T follicular helper cell (primary cell): ENCODE results near the gene EGLN3.
"Not testable (repeated sequence)": the region's sequence is repeated elsewhere in the genome, so short reads cannot be mapped to it uniquely, and the experiment has no call there.

ENCODE experiments used
- DNase-seq: peaks from one replicate; pipeline ENCODE4 v3.0.0-alpha.2; 2020; ENCODE audit warnings: low read depth

Gene EGLN3

DNA sequence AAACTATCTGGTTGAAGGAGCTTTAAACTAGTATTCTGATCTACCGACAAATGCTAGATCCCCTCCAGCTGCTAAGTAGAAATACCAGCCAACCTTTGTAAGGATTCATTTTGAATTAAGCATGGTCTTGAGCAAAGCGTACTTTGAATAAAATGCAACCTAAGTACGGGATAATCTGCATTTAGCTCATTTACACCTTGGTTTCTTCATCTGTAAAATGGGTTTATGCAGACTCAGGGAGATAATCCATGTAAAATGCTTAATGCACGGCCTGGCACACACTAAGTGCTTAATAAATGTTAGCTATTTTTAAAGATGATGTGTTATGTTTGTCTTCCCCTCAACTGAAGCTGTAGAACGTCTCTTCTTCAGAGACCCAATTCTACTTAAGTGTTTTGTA lies 15.9 kb downstream of the EGLN3 start:
- no peak for DNase-seq

DNA sequence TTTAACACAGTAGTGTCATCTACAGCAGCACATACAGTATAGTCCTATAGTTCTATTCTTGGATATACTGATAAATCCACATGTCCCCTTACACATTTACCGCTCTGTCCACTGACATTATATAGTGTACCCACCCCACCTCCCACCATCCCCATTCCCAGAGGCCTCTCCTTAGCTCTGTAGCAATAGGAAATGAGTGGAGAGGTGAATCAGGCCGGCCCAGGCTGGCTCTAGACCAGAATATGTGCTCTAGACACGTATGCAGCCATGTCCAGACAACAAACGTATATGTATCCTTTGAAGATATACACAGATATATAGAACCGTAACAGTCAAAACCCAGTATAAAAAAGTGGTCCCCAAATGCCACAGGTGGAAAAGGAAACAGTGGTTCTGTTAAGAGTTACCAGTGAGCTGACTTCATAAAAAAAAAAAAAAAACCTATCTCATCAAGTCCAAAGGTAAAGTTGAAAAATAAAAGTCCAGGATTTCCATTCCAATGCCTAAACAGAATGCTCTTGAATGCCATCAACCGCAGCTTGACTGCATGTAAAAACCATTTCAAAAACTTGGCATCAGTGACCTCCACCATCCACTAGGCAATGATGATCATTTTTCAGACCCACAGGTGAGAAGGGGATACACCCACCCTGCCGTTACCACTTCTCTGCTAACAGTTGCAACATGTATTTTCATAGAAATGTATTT lies 16.7 kb downstream of the EGLN3 start:
- DNase-seq = no peak

DNA sequence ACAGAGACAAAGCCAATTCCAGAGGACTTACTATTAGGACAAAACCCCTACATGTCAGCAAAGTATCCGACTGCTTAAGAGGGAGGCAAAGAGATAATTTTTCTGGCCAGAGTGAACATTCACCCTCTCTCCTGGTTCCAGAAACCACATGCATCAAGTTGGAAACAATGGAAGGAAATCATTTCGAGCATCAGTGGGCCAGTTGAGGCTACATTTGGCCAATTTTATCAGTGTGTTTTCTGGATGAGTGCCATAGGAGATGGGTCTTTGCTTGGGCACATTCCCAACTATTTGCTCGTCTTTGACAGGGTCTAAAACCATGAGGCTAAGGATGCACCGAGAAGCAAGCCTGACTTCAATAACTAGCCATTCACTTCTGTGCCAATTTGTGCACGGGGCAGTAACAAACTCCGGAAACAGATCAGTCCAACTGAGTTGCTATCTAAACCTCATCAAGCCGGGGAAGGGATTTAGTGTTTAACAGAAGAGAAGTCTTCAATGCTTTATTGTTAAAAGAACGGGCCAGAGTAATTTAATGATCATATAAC lies 17.4 kb downstream of the EGLN3 start:
- DNase-seq = no peak

DNA sequence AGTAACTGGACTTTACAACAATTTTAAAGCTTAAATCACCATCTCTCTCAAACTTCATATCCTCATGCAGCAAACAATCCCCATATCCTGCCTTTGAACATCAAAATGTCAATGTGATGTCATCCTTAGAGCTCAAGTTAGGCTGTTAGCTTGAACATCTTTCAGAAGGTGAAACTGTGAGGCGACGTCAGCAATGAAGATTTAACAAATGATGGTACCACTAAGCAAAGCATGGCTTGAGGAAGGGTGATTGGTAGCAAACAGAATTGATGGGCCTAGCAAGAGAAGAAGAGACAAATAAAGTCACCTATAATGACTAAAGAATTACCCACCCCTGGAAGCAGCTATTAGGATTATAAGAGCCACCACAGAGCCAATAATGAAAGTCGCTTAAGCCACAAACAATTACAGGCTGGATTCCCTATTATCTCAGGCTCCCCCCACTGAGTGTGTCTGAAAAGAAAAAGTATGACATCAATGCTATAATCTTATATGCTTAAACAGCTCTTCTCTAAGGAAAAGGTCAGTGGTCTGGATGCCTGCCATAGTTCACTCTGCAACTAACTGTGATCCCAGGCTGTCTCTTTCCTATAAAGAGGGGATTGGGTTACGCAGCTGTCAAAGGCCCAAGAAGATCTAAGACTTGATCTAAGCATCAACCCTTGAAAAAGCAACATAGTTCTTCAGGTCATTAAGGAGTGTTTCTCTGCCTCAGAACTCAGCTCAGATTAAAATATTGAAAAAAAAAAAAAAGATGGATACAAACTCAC lies 18.1 kb downstream of the EGLN3 start:
- DNase-seq = no peak

DNA sequence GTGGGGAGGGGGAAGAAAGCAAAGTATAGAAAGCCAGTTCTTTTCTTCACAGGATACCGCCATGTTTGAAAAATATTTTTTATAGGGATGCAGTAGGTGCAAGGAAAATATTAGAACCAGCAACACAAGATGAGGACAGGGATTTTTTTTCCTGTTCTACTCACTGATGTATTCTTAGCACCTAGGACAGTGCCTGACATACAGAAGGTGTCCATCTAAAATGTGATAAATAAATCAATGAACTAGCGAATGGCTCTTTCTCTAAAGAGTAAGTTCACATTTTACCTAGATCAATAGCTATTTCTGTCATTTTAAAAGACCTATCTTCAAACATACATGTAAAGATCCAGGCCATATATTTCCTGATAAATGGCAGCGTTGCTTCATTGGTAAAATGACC lies 18.8 kb downstream of the EGLN3 start:
- DNase-seq = no peak

DNA sequence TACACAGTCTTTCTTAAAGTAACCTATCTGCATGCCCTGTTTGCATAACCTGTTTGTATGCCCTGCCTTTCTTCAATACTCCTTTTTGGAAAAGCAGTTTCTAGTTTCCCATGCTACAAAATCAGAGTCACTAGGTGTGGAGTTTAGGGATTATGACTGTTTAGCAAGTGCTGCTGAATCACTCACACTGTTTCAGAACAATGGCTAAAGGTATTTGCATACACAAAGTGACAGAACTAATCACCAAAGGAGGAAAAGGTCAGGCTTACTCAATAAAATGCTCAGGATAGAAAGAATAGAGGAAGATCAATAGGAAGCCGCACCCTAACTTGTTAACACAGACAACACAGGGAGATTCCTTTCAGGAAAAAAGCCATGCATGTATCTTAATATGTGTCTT lies 19.4 kb downstream of the EGLN3 start:
- DNase-seq = no peak

DNA sequence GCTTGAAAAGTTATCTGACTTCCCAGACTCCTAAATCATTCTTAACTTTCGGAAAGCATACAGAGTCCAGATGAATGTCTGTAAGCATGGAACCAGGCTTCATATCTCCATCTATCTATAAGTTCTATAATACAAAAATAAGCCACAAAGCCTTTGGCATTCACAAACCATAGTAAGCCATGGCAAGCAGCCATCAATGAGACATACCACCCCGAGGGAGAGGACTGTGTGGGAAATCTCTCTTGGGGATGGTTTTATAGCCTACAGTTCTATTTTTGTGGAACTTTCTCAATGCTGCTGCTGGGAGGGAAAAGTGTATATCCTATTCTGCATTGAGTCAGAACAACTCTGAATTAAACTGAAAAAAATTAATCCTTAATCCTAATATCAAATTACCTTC lies 20.4 kb downstream of the EGLN3 start:
- DNase-seq = no peak

DNA sequence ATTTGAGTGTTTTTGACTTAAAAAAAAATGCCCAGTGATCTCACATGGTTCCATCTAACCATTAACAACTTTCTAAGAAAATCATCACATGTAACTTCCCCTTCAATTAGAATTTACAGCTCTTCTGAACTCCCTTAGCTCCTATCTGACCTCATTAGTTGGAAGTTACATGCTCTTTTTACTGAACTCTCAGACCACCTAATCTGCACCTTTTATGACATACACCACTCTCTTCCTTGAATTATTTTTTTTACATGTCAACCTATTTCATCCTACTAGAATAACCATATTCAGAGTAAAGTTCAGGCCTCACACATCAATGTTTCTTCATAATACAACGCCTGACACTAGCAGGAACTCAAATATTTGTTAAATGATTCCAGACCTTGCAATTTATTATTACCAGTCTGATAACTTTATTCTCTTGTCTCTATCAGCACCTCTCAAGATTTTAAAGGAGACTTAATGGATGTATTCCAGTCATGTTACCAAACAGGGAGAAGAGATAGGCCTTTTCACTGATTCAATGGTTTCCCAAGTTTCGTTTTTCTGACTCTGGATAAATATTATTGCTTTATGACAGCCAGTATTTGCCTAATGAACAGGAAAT lies 21.0 kb downstream of the EGLN3 start:
- DNase-seq = no peak

DNA sequence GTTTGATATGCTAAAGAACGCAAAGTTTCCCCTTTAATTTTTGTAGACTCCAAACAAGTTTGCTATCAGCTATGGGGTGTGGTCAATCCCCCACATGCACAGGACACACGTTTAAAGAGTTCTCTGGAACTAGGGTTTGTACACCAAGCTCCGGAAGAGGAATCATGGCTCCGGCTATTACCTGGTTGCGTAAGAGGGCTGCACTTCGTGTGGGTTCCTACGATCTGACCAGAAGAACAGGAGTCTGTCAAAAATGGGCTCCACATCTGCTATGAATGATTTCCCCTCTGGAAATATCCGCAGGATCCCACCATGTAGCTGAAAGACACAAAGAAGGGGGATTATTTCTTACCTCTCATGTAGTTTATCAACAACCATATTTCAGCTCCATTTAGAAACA lies 22.0 kb downstream of the EGLN3 start:
- DNase-seq = no peak

DNA sequence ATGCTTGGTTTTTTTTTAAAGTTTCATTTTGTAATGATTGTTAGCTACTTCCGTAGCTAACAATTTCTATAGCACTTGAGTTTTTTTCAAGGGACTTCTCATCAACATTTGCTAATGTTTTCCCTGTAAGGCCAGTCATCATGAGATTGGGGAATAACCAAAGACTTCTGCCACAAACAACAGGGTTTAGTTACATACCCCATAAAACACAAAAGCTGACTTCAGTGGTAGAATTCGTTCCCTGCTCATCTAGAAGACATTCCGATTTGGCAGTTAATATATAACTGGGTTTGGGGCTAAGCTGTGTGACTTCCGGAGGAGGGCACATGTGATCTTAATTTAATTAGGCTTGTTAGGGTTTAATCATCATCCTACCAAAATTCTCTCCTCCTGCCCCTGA lies 22.9 kb downstream of the EGLN3 start:
- no peak for DNase-seq

DNA sequence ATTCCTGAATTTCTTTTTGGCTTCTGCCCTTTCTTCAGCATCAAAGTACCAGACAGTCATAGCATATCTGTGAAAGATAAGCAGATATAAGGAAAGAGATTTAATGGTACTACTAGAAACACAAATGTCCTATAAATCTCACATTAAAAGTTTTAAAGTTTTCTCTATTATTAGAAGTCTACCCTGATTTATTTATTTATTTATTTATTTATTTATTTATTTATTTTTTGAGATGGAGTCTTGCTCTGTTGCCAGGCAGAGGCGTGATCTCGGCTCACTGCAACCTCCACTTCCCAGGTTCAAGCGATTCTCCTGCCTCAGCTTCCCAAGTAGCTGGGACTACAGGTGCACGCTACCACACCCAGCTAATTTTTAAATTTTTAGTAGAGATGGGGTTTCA lies 23.9 kb downstream of the EGLN3 start:
- not testable (repeated sequence) for DNase-seq

DNA sequence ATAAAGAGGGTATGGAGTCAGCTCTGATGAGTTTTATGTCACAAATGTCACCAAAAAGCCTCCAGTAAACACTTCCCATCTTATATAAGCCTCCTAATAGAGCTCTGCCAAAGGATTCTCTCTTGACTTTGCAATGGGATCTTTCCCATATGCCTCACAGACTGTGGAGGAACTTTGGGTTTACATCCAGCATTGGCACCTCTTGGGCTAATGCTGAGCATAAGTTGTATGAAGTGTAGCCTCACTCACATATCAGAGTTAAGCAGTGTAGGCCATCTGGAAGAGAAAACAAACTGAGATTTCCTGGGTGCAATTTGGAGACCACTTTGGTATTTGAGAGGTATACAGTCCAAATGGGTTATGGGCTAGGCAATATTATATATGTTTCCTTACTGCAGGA lies 24.9 kb downstream of the EGLN3 start:
- no peak for DNase-seq

DNA sequence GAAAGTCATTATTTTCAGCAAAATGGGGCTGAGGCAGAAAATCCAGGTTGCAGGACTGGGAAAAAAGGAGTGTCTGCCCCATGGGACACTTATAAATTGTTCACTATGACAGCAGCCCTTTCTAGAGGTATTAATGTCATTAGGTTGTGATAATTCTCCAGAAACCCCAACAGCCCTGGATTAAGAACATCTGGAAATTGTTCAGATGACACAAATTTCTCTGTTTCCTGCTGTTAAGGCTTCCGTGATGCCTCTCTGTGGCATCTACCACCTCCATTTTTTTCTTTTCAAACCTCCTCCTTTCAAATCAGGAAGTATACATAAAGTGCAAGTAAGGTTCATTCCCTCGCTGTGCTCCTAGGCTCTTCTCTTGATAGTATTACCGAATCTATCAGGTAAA lies 25.6 kb downstream of the EGLN3 start:
- no peak for DNase-seq

DNA sequence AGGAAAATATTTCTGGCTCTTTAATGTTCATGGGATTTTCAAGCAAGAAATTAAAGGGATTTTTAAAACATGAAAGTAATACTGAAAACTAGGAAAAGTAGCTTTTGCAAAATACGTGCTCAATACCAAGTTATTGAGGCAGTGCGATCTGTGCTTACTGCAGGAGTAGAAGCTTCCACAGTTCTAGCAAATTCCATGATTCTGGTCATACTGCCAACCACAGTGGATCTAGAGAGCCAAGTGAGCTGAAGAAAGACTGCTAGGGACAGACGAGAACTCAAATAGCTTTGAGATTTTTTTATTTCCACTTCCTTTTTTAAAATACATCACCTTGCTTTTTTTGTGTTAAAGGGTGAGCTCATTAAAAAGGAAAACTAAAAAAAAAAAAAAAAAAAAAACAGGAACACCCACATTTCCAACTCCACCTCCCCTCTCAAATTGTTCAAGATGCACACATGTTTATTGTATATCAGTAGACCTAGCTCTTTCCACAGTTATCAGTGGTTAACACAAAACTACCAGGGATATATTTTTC lies 26.2 kb downstream of the EGLN3 start:
- no peak for DNase-seq

DNA sequence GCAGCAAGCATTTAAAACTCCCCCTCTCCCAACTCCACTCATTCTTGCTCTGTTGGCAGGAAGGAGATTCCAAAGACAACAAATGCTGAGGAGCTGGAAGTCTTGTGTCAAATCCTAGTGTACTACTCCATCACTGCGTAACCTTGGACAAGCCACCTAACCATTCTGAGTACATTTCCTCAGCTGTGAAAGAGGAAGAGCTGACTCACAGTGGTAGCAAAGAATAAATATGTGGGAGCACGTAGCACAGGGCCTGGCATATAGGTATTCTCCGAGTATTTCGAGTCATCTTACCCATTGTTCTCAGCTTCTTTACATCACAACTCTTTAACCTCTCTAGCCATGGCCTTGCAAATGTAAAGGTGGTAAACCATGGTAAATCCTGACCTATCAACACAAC lies 28.7 kb downstream of the EGLN3 start:
- no peak for DNase-seq

DNA sequence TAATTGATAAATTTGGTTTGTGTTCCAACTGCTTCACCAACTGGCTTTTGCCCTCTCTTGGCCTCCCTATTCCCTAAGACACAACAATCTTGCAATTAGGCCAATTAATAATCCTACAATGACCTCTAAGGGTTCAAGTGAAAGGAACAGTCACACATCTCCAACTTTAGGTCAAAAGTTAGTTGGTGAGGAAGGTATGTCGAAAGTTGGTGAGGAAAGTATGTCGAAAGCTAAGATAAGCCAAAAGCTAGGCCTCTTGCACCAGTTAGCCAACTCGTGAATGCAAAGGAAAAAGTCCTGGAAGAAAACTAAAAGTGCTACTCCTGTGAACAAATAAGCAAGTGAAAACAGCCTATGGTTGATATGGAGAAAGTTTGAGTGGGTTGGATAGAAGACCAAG lies 32.6 kb downstream of the EGLN3 start:
- DNase-seq = no peak

DNA sequence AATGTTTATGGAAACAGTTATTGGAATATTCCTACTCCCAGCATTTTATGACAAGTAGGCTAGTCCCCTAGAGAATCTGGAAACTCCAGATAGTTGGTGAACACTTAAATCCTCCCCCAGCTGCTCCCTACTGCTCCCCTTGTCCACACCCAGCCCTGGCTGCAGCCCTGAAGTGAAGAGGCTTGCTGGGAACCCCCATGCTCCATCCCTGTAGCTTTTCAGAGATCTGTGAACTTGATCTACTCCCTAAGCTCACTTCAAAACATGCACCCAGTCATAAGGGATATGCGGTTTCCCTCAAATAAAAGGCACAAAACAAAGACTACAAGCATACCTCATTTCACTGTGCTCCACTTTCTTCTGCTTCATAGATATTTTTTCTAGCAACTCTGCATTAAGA lies 33.2 kb downstream of the EGLN3 start:
- no peak for DNase-seq

DNA sequence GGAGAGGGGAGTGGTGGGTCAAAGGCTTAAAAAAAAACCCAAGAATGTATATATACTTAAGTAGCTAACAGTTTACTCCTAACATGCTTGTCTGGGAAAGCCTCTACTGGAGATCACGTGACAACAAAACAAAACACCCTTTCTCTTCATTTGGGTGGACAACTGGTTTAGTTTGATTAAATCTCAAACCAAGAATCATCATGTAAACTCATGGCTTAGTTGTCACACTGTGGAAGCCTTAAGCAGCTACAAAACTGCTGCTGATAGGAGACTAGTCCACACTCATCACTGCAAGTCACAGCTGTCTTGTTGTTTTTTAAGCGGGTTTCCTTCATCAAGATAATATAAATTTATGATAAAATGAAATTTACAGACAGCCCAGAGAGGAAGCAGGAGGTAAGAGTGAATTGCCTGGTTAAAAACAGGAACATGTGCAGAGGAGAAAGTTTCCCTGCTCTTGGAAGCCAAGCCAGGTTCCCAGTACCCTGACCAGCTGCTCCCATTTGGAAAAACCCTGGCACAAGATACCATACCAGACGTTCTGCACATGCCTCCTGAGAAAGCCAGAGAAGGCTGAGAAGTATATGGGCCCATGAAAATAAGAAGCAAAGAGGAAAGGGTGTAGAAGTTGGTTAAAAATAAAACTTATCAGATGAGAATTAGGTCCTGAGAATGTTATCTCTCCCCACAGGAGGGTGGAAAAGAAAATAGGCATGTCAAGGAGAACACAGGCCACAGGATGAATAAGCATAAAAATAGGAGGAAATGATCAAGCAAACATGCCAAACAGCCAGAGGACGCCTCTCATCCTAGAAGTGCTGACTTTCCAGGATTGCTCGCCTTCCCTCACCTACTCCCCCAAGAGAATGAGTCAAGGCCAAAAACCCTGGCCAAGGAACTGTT lies 34.0 kb downstream of the EGLN3 start:
- no peak for DNase-seq

DNA sequence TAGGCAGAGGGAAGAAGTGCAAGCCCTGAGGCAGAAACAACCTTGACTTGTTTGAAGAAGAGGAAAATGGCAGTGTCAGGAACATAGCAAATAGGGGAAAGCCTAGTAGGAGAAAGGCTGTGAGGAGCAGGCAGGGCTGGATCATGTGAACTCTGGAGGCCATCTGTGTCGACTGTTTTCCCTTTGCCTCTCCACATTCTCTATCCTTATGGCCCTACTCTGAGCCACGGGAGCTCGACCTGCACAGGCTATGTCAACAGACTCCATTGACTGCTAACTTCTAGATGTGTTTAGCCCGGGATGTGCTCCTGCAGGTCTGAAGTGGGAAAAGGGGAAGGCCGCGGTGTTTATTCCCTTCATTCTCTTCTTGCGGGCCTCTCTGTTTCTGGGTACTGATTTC lies 35.2 kb downstream of the EGLN3 start:
- no peak for DNase-seq

DNA sequence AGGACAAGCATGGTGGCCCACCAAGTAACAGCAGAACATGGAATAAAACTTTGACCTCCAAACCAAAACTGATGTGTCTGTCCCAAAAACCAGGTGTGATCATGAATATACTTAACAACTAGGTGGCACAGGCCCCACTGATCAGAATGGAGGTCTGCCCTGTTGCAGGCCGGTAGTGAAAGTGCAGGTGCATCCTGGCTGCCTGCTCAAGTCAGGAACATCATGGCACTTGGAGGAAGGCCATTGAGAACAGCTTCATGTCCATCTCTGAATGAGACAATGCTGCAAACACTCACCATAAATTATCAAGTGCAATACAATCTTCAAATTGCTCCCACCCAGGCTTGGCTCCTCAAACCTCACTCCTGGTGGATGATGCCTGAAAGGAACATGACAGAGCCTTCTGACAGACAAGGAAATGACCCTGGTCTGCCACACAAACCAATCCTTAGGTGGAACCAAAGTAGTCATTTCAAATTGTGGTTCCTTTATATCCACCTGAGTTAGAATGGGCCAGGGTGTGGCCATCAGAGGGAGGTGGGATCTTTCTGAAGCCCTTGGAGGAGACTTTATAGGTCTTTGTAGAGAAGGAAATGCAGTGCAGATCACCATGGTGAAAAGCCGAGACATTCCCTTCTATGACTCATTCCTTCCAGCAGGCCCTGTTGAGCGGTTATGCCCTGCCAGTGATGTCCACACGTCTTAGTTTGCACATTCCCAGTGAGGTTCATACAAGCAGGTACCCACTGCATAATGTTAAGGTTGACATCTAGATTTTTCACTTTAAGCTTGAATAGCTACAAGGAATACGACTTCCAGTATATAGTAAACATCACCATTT lies 36.0 kb downstream of the EGLN3 start:
- DNase-seq = no peak

DNA sequence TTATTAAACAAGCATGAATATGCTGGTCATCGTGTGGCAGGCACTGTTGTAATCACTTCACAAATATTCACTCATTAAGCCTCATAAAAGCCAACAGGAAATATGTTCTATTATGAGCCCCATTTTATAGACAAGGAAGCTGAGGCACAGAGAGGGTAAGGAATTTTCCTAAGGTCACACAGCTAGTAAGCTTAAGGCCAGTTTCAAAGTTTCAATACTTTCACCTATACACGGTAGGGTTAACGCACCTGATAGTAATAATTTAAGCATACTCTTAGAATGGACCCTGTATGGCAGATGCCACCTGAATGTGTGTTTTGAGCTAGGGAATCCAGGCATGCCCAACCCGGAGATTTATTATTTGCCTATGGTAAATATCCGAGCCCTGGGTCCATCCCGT lies 39.8 kb downstream of the EGLN3 start:
- DNase-seq = no peak
